Measurements from ENCODE around the gene LYRM1.

LYRM1 gene

GRCh38 chr16:20950294-20950693, 49.7 kb downstream of the LYRM1 start:
- TF ChIP-seq CTCF (IDR thresholded peaks at IDR 0.05; ENCODE audit: insufficient read depth, low read length, poor library complexity, severe bottlenecking) = no peak
- no peak for TF ChIP-seq EZH2phosphoT487 (conservative IDR thresholded peaks at IDR 0.05; ENCODE audit: low read length)

GRCh38 chr16:20952139-20952920, 51.8 kb downstream of the LYRM1 start:
- Histone ChIP-seq H3K9me3 (ENCODE audit: insufficient read depth, low read length) (no peaks in the 10 kb centered on the region), H2AFZ (ENCODE audit: low read depth, low read length, severe bottlenecking) (no peak overlapping the region), H3K79me2 (ENCODE audit: insufficient read depth, low read length) (no peaks in the 10 kb centered on the region), H3K9ac (ENCODE audit: low read length) (no peak overlapping the region), H3K9me2 (replicated peaks; ENCODE audit: insufficient read depth, low read length) (no peaks in the 10 kb centered on the region), H3K27me3 (ENCODE audit: low read length) (no peaks in the 10 kb centered on the region), H4K20me1 (ENCODE audit: low read depth, low read length) (no peaks in the 10 kb centered on the region), H3F3A (ENCODE audit: insufficient read depth) (no peaks in the 10 kb centered on the region), H3K4me3 (ENCODE audit: insufficient read depth, low read length, poor library complexity, severe bottlenecking) (no peak overlapping the region), H3K4me2 (ENCODE audit: low read depth, low read length, poor library complexity, severe bottlenecking) (no peak overlapping the region), H3K27ac (ENCODE audit: low read depth, low read length) (no peak overlapping the region), H3K36me3 (ENCODE audit: low read length) (no peaks in the 10 kb centered on the region)
- TF ChIP-seq CTCF (IDR thresholded peaks at IDR 0.05; ENCODE audit: insufficient read depth, low read length, poor library complexity, severe bottlenecking) = no peak
- no peak for TF ChIP-seq EZH2phosphoT487 (conservative IDR thresholded peaks at IDR 0.05; ENCODE audit: low read length)

More at GRCh38 chr16:20950294-20950693, 49.7 kb downstream of the LYRM1 start:
- Histone ChIP-seq H3K27ac (ENCODE audit: low read depth, low read length) (no peak overlapping the region), H3F3A (ENCODE audit: insufficient read depth) (no peaks in the 10 kb centered on the region), H2AFZ (ENCODE audit: low read depth, low read length, severe bottlenecking) (no peak overlapping the region), H4K20me1 (ENCODE audit: low read depth, low read length) (no peaks in the 10 kb centered on the region), H3K79me2 (ENCODE audit: insufficient read depth, low read length) (no peaks in the 10 kb centered on the region), H3K4me2 (ENCODE audit: low read depth, low read length, poor library complexity, severe bottlenecking) (no peak overlapping the region), H3K4me3 (ENCODE audit: insufficient read depth, low read length, poor library complexity, severe bottlenecking) (no peak overlapping the region), H3K9me2 (replicated peaks; ENCODE audit: insufficient read depth, low read length) (no peaks in the 10 kb centered on the region), H3K9ac (ENCODE audit: low read length) (no peak overlapping the region), H3K36me3 (ENCODE audit: low read length) (no peaks in the 10 kb centered on the region), H3K27me3 (ENCODE audit: low read length) (no peaks in the 10 kb centered on the region), H3K9me3 (ENCODE audit: insufficient read depth, low read length) (no peaks in the 10 kb centered on the region)

- Histone ChIP-seq H3K27me3 (ENCODE audit: low read length) (no peaks in the 10 kb centered on the region), H3K9ac (ENCODE audit: low read length) (no peak overlapping the region), H2AFZ (ENCODE audit: low read depth, low read length, severe bottlenecking) (no peak overlapping the region), H3K4me3 (ENCODE audit: insufficient read depth, low read length, poor library complexity, severe bottlenecking) (no peak overlapping the region), H4K20me1 (ENCODE audit: low read depth, low read length) (no peaks in the 10 kb centered on the region), H3K27ac (ENCODE audit: low read depth, low read length) (no peak overlapping the region), H3K36me3 (ENCODE audit: low read length) (no peaks in the 10 kb centered on the region), H3K9me2 (replicated peaks; ENCODE audit: insufficient read depth, low read length) (no peaks in the 10 kb centered on the region), H3K4me2 (ENCODE audit: low read depth, low read length, poor library complexity, severe bottlenecking) (no peak overlapping the region), H3K9me3 (ENCODE audit: insufficient read depth, low read length) (no peaks in the 10 kb centered on the region), H3F3A (ENCODE audit: insufficient read depth) (no peaks in the 10 kb centered on the region), H3K79me2 (ENCODE audit: insufficient read depth, low read length) (no peaks in the 10 kb centered on the region)
- TF ChIP-seq CTCF (IDR thresholded peaks at IDR 0.05; ENCODE audit: insufficient read depth, low read length, poor library complexity, severe bottlenecking) = no peak
- TF ChIP-seq EZH2phosphoT487 (conservative IDR thresholded peaks at IDR 0.05; ENCODE audit: low read length) = no peak
Observed at GRCh38 chr16:20954574-20954973, 54.0 kb downstream of the LYRM1 start.
